Measurements from ENCODE around the gene WASHC4.

GRCh38 chr12:105084251-105085250 lies 23.0 kb upstream of the WASHC4 start, which contains the start of gene ALDH1L2:
- TF ChIP-seq EZH2 (IDR thresholded peaks at IDR 0.05; ENCODE audit: low read depth, unreplicated experiment) (no peak), EZH2phosphoT487 (IDR thresholded peaks at IDR 0.05; ENCODE audit: unreplicated experiment) (no peak), CTCF (conservative IDR thresholded peaks at IDR 0.05; ENCODE audit: low read depth in 2 of 2) (no peak), ZNF114 (CRISPR knock-in tag; IDR thresholded peaks at IDR 0.05) (no peak), POLR2AphosphoS5 (IDR thresholded peaks at IDR 0.05; ENCODE audit: low read depth) (peak; percentile 72), CREB1 (CRISPR knock-in tag; IDR thresholded peaks at IDR 0.05; ENCODE audit: low read depth) (no peak), JUNB (IDR thresholded peaks at IDR 0.05; ENCODE audit: unreplicated experiment) (no peak)
- TF ChIP-seq, protein P1, sequence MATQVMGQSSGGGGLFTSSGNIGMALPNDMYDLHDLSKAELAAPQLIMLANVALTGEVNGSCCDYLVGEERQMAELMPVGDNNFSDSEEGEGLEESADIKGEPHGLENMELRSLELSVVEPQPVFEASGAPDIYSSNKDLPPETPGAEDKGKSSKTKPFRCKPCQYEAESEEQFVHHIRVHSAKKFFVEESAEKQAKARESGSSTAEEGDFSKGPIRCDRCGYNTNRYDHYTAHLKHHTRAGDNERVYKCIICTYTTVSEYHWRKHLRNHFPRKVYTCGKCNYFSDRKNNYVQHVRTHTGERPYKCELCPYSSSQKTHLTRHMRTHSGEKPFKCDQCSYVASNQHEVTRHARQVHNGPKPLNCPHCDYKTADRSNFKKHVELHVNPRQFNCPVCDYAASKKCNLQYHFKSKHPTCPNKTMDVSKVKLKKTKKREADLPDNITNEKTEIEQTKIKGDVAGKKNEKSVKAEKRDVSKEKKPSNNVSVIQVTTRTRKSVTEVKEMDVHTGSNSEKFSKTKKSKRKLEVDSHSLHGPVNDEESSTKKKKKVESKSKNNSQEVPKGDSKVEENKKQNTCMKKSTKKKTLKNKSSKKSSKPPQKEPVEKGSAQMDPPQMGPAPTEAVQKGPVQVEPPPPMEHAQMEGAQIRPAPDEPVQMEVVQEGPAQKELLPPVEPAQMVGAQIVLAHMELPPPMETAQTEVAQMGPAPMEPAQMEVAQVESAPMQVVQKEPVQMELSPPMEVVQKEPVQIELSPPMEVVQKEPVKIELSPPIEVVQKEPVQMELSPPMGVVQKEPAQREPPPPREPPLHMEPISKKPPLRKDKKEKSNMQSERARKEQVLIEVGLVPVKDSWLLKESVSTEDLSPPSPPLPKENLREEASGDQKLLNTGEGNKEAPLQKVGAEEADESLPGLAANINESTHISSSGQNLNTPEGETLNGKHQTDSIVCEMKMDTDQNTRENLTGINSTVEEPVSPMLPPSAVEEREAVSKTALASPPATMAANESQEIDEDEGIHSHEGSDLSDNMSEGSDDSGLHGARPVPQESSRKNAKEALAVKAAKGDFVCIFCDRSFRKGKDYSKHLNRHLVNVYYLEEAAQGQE (IDR thresholded peaks at IDR 0.05; ENCODE audit: unreplicated experiment), result no peak
- TF ChIP-seq, protein P2, sequence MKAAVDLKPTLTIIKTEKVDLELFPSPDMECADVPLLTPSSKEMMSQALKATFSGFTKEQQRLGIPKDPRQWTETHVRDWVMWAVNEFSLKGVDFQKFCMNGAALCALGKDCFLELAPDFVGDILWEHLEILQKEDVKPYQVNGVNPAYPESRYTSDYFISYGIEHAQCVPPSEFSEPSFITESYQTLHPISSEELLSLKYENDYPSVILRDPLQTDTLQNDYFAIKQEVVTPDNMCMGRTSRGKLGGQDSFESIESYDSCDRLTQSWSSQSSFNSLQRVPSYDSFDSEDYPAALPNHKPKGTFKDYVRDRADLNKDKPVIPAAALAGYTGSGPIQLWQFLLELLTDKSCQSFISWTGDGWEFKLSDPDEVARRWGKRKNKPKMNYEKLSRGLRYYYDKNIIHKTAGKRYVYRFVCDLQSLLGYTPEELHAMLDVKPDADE (IDR thresholded peaks at IDR 0.05), result no peak

All from GM23338 (cell line).